Ishikawa (cell line): ENCODE measurements around the gene MROH7.

Experiments
- CEBPB ChIP-seq: IDR thresholded peaks from 2 replicates; pipeline ENCODE4 v1.6.1; 2012
- CREB1 ChIP-seq: IDR thresholded peaks from 2 replicates; pipeline ENCODE4 v1.6.1; 2012; ENCODE audit warnings: low read depth
- EGR1 ChIP-seq: IDR thresholded peaks from 2 replicates; pipeline ENCODE4 v1.6.1; 2012
- EP300 ChIP-seq: IDR thresholded peaks from 2 replicates; pipeline ENCODE4 v1.6.1; 2012; ENCODE audit warnings: borderline replicate concordance
- FOXM1 ChIP-seq: IDR thresholded peaks from 2 replicates; pipeline ENCODE4 v1.6.1; 2012; ENCODE audit warnings: low read depth, borderline replicate concordance
- NFIC ChIP-seq: IDR thresholded peaks from 2 replicates; pipeline ENCODE4 v1.6.1; 2012
- RAD21 ChIP-seq: IDR thresholded peaks from 2 replicates; pipeline ENCODE4 v1.6.1; 2012; ENCODE audit warnings: low read depth
- TAF1 ChIP-seq: IDR thresholded peaks from 2 replicates; pipeline ENCODE4 v1.6.1; 2012; ENCODE audit warnings: low read depth, mild to moderate bottlenecking
- TCF12 ChIP-seq: IDR thresholded peaks from 2 replicates; pipeline ENCODE4 v1.6.1; 2012; ENCODE audit warnings: low read depth
- TEAD4 ChIP-seq: IDR thresholded peaks from 2 replicates; pipeline ENCODE4 v1.6.1; 2012
- USF1 ChIP-seq: IDR thresholded peaks from 2 replicates; pipeline ENCODE4 v1.6.1; 2012
- YY1 ChIP-seq: IDR thresholded peaks from 2 replicates; pipeline ENCODE4 v1.6.1; 2012; ENCODE audit warnings: low read depth
- ZBTB7A ChIP-seq: IDR thresholded peaks from 2 replicates; pipeline ENCODE4 v1.6.1; 2012; ENCODE audit warnings: low read depth
- TF ChIP-seq, protein P1 (sequence below): IDR thresholded peaks from 2 replicates; pipeline ENCODE4 v1.6.1; 2012
- TF ChIP-seq, protein P2 (sequence below): IDR thresholded peaks from 2 replicates; pipeline ENCODE4 v1.6.1; 2012; ENCODE audit warnings: low read depth, mild to moderate bottlenecking

Gene MROH7

GRCh38 chr1:54623216-54624007 is 18.2 kb upstream of the MROH7 start, which contains the start of gene FAM151A:
Gene FAM151A, minus strand, starts transcription at chr1:54623525. Its CDS starts 130 bp downstream, at chr1:54623395.
- TF ChIP-seq FOXM1: no peak

DNA sequence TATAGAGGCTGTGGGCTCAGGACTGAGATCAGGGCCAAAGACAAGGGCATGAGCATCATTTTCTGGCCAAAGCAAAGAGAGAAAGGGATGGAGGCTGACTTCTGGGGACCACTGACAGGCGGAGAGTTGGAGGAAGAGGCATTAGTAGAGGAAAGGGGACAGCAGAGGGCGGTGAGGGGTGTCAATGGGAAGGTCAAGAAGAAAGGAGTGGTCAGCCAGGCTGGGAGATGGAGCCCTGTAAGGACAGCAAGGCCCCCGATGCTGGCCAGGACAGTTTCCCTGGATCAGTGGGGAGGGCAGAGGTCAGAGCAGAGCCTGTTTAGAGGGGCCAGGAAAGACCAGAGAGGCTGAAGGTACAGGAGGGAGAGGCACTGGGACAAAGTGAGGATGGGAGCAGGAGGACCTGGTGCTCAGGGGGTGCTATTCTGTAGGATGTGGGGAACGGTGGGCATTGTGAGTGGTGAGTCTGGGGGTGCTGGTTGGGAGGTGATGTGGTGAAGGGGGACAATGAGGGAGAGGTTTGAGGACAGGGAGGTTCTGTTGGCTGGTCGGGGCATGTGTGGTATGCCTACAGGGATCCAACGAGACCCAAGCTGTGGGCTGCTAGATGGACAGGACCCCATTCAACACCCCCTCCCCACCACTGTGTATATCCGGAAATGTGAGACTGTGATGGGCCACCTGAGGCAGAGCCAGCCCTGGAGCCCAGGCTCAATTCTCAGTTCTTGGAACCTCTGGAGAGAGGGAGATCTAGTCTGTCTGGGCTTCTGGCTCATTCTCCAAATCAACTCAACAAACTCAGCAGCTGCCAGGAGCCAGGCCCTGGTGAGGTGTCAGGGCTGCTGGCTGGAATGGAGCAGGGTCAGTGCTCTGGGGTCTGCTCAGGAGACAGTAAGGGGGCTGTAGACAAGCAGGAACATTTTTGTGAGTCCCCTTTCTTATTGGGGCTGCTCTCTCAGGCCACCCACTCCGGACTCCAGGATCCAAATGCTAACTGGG is 16.8 kb upstream of the MROH7 start:
- no peak for TF ChIP-seq EP300
- no peak for TF ChIP-seq ZBTB7A

- TF ChIP-seq EGR1 (no peak), USF1 (no peak), CREB1 (no peak), YY1 (no peak), RAD21 (no peak), TCF12 (no peak), FOXM1 (no peak), TEAD4 (no peak)
- TF ChIP-seq, protein P1, sequence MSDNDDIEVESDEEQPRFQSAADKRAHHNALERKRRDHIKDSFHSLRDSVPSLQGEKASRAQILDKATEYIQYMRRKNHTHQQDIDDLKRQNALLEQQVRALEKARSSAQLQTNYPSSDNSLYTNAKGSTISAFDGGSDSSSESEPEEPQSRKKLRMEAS: no peak
These were observed 14.4 kb upstream of the MROH7 start for GRCh38 chr1:54627196-54627595.

DNA sequence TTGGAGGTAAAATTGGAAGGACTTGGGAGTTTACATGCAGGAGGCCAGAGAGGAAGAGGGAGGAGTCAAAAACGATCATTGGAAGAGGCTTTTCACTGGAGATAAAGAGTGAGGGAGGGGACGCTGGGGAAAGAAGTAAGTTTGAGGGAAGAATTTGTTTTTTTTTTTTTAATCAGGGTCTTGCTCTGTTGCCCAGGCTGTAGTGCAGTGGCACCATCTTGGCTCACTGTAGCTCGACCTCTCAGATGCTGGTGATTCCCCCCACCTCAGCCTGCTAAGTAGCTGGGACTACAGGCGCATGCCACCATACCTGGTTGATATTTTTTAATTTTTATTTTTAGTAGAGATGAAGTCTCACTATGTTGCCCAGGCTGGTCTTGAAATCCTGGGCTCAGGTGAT is 1.2 kb upstream of the MROH7 start:
- TF ChIP-seq TEAD4 (no peak), EP300 (no peak), CREB1 (no peak), TAF1 (no peak)
- TF ChIP-seq, protein P2, sequence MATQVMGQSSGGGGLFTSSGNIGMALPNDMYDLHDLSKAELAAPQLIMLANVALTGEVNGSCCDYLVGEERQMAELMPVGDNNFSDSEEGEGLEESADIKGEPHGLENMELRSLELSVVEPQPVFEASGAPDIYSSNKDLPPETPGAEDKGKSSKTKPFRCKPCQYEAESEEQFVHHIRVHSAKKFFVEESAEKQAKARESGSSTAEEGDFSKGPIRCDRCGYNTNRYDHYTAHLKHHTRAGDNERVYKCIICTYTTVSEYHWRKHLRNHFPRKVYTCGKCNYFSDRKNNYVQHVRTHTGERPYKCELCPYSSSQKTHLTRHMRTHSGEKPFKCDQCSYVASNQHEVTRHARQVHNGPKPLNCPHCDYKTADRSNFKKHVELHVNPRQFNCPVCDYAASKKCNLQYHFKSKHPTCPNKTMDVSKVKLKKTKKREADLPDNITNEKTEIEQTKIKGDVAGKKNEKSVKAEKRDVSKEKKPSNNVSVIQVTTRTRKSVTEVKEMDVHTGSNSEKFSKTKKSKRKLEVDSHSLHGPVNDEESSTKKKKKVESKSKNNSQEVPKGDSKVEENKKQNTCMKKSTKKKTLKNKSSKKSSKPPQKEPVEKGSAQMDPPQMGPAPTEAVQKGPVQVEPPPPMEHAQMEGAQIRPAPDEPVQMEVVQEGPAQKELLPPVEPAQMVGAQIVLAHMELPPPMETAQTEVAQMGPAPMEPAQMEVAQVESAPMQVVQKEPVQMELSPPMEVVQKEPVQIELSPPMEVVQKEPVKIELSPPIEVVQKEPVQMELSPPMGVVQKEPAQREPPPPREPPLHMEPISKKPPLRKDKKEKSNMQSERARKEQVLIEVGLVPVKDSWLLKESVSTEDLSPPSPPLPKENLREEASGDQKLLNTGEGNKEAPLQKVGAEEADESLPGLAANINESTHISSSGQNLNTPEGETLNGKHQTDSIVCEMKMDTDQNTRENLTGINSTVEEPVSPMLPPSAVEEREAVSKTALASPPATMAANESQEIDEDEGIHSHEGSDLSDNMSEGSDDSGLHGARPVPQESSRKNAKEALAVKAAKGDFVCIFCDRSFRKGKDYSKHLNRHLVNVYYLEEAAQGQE: no peak

DNA sequence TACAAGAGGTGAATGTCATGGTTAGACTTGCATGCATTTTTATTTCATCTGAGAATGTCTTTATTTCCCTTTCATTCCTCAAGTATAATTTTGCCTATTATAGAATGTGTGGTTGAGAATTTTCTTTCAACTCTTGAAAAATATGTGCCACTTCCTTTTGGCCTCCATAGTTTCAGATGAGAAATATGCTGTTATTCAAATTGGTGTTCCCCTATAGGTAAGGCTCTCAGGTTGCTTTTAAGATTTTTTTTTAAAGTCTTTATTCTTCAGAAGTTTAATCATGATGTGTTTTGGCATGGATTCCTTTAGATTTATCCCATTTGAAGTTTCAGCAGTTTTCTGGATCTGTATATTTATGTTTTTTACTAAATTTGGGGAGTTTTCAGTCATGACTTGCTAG is 2.1 kb downstream of the MROH7 start:
- TF ChIP-seq EGR1: no peak
- no peak for TF ChIP-seq ZBTB7A
- TF ChIP-seq CEBPB: no peak
- no peak for TF ChIP-seq RAD21
- no peak for TF ChIP-seq TAF1
- TF ChIP-seq, protein P1: no peak
- TF ChIP-seq FOXM1: no peak
- TF ChIP-seq USF1: no peak
- TF ChIP-seq TCF12: no peak
- TF ChIP-seq YY1: no peak
- TF ChIP-seq TEAD4: no peak
- no peak for TF ChIP-seq CREB1
- no peak for TF ChIP-seq EP300
- TF ChIP-seq, protein P2: no peak
- TF ChIP-seq NFIC: no peak
